Stimulated activated CD8-positive, alpha-beta memory T cell treated with anti-CD3 and anti-CD28 coated beads, Interleukin-2, amount 100 ng/mL, for 48 hours (primary cell): ENCODE data around the gene EFNA3.
A peak's percentile ranks its signal among the peaks of the same experiment; 100 is the strongest.

ENCODE experiments used
- DNase-seq, 2 donors: peaks; one replicate each; pipeline ENCODE4 v3.0.0-alpha.2; 2020; ENCODE audit warnings: low read depth in 2 of 2

EFNA3 gene

DNA sequence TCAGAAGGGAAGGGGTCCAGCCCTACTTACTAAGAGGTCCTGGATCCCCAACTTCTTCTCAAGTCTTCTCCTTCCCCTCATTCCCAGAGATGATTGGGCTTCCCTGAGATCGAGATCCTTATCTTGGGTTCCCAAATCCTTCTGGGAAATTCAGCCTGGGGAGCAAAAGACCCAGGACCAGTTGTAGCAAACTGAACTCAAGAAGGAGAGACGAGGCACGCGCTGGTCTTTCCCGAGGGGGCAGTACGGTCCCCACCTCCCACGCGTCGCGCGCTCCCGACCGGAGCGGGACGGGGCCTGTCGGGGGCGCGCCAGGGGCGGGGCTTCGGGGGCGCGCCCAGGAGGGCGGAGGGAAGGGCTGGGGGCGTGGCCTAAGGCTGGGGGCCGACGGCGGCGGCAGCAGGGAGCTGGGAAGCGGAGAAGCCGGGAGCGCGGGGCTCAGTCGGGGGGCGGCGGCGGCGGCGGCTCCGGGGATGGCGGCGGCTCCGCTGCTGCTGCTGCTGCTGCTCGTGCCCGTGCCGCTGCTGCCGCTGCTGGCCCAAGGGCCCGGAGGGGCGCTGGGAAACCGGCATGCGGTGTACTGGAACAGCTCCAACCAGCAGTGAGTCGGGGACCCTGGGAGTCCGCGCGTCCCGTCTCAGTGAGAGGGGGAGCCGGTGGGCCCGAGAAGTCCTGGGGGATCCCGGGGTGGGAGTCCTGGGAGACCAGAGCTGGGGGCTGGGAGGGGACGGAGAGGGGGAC is at the start of gene EFNA3:
EFNA3 (plus strand) TSS at position 369 of the 741 bp plus-strand sequence; CDS start at position 474, 105 bp downstream.
- DNase-seq: peak; percentile 64 to 67

DNA sequence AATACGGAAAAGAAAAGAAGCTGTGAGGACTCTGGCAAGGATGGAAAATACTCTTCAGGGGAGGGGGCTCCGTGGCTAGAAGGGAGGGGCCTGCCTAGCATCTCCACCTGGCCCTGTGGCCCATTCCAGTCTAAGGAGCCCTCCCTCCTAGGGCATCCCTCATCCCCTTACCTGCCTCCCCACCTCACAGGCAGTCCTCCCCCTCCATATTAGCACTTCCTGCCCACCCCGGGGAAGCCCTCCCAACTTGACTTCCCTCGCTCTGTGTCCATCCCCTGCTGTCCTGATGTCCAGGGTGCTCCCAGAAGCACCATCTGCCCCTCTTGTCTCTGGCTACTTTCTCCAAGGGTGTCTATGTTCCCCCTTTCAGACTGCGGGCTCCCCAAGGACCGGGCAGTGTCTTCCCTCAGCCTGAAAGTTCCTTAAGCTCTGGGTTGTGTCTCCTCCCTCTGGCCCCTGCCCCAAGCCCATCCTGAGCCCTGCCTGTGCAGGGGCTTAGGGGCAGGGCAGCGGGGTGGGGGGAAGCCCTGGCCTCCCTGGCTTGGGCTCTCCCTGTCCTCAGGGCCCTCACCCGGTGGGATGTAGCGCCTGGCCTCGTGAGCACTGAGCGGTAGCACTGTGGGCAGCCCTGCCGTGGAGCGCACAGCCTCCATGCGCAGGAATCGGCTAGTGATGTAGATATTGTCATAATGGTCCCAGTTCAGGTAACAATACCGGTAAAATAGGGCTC is 49.0 kb upstream of the EFNA3 start:
- no peak for DNase-seq

- DNase-seq: no peak
These were observed 48.3 kb upstream of the EFNA3 start for GRCh38 chr1:155030243-155030795.

DNA sequence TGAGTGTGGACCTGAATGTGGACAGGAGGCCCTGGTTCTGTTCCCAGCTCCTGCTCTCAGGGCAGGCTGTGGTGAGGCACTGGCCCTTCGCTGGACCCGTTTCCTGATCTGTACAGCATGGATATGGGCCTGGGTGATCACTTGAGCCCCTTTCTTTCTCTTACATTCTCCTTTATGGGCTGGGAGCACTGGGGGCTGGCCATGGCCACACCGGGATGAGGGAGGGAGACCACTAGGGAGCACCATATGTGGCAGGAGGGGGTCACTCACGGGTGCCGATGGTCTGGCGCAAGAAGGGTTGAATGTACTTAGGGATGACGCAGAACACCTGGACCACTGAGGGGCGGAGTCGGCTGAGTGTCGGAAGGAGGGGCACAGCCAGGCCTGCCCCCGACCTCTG is 47.7 kb upstream of the EFNA3 start:
- no peak for DNase-seq

DNA sequence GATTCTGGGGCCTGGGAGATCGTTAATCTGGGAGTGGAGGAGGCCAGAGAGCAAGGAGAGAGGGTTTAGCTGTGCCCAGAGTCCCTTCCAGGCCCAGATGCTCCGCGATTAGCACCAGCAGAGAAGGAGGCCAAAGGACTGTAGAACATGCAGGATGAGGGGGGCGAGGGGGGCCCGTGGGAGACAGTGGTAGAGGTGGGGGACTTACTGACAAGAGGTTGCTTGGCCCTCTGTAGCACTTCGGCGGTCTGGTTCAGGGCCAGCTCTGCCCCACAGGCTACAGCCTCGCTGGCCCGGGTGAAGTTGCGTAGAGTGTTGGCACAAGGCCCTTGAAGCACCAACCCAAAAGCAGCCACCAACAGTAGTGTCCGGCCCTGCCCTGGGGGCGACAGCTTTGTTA is 45.8 kb upstream of the EFNA3 start:
- DNase-seq: no peak

DNA sequence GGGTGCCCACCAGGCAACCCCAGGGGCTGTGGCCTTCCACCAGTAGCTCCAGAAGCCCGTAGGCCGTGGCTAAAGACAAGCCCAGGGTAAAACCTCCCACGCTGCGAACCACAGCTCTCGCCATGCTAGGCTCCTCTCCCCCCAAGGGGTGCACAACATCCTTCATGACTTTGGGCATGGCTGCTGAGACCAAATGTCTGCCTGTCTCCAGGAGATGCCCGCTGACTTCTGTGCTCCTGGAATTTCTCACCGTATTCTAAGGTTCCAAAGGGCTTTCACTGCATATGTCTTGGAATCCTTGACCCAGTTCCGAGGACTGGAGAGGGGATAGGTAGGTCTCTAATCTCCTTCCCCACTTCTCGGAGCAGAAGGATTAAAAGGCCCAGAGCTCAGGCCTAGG is 45.1 kb upstream of the EFNA3 start, which contains the start of the genes DCST1 and DCST2:
DCST1 (plus strand) TSS at position 301 of the 400 bp plus-strand sequence. CDS start 213 bp downstream, outside the sequence.
DCST2 (minus strand) TSS at position 258 of the 400 bp plus-strand sequence; CDS start at position 178, 80 bp downstream.
- no peak for DNase-seq

DNA sequence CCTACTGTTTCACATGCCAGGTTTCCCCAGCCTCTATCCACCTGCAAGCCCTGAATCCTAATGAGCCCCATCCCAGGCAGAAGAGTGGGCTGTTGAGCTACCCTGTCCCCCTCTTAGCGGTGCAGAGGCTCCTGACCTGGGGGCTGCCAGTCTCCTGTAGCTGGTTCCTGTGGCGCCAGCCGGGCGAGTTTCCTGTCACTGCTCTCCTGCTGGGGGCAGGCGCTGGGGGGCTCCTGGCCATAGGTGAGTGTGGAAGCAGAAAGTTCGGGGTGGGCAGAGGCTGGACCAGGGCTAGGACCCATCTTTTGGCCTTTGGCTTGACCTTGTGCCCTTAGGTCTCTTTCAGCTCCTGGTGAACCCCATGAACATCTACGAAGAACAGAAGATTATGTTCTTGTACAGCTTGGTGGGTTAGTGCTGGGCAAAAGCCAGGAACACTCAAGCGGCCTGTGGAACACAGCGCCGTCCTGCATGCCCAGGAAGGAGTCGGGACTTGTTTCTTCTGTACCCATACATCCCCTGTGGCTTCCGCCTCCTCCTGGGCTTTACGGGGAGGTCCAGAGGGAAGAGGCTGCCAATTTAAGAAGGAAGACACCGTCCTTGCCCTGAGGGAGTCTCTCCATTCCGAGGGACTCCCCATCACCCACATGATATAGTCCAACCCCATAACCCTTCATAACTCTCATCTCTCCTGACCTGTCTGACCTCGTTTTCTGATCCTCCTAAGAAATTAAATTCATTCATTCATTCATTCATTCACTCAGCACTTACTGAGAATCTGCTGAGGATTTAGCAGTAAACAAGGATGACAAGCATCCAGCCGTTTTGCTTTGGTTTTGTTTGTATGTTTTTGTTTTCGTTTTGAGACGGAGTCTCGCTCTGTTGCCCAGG is 44.1 kb upstream of the EFNA3 start:
- DNase-seq: no peak

DNA sequence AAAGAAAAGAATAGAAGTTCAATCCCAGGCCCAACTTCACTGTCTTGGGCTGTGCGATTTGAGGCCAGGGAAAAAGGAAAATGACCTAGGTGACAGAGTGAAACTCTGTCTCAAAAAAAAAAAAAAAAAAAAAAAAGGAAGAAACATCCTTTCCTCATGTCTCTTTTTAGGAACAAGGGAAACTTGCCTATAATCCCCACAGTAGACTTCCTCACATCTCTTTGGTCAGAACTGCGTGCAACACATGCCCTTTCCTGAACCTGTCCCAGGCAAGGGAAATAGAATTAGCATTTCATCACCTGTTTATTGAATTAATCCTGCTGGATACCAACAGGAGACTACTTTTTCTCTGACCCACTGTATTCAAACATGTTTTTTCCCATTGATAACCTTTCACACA is 42.7 kb upstream of the EFNA3 start:
- DNase-seq: no peak

DNA sequence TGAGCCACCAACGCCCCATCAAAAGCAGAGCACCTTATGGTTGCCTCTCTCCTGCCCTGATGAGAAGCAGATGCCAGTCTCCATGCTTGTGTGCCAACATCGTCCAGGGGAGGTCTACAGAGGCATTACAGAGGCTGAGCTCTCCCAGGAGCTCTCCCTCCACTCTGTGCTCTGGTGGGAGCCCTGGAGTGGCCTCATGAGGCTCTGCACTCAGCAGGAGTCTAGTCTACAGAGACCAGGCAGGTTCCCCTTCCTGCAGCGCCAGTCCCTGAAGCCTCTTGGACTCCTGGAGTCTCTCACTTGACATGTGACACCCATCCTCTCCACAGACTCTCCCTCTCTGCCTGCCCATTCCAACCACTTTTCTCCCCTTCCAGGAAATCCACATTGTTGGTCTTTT is 41.6 kb upstream of the EFNA3 start:
- no peak for DNase-seq

GRCh38 chr1:155037851-155038441 is 40.7 kb upstream of the EFNA3 start:
- no peak for DNase-seq

GRCh38 chr1:155038602-155039307 is 39.9 kb upstream of the EFNA3 start:
- DNase-seq: no peak

DNA sequence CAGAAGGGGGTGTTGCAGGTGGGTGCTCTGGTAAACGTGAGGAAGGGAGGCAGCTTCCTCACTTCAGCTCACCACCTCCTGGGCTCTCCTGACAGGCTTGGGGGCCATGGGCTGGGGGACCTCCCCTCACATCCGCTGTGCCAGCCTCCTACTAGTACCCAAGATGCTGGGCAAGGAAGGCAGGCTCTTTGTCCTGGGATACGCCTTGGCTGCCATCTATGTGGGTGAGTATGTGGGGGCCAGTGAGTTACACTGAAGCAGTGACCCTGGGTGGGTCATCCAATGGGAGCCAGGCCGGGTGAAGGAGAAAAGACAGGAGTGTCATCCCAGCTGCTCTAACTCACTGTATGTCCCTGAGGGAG is 39.3 kb upstream of the EFNA3 start:
- no peak for DNase-seq

DNA sequence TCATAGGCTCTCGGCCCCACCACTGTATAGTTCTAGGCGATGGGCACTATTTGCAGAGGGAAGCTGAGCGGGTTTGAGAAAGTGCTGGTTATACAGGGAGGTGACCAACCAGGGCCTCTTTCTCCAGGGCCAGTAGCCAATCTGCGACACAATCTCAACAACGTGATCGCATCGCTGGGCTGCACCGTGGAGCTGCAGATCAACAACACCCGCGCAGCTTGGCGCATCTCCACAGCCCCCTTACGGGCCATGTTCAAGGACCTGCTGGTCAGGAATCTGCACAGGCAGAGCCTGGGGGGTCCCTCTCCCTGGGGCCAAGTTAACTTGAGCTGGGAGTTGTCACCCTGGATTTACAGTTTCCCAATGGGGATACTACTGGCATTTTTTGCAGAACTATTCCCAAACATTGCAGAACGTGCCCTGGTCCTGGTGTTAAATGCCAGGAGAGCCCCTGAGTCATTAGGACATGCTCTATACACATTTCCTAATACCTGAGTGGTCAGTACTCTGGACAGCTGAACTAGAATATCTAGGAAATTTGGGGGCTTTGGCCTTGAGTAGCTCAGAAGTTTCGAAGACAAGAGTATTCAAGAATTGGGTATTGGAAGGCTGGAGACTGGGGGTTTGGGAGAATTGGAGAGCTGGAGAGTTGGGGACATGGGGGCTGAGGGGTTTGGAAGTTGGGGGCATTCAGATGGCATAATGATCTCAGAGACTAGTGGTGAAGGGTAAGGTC is 38.1 kb upstream of the EFNA3 start:
- no peak for DNase-seq

- no peak for DNase-seq
These were observed 35.8 kb upstream of the EFNA3 start for GRCh38 chr1:155042789-155043188.

- DNase-seq: no peak
These were observed 35.3 kb upstream of the EFNA3 start for GRCh38 chr1:155043301-155043702.

GRCh38 chr1:155043793-155044192 is 34.8 kb upstream of the EFNA3 start:
- DNase-seq: no peak

DNA sequence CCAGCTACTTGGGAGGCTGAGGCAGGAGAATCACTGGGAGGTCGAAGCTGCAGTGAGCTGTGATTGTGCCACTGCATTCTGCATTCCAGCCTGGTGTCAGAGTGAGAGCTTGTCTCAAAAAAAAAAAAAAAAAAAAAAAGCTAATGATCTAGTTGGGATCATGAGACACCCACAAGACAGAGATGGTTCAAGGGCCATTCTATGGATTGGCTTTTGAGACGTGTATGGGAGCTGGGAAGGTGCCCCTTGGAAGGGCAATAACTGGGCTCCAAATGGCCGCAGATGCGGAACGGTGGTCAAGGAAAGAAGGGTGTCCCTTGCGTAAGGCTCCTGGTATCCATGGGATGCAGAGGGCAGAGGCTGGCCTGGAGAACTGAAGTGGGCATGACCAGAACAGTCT is 34.3 kb upstream of the EFNA3 start:
- DNase-seq: no peak

DNA sequence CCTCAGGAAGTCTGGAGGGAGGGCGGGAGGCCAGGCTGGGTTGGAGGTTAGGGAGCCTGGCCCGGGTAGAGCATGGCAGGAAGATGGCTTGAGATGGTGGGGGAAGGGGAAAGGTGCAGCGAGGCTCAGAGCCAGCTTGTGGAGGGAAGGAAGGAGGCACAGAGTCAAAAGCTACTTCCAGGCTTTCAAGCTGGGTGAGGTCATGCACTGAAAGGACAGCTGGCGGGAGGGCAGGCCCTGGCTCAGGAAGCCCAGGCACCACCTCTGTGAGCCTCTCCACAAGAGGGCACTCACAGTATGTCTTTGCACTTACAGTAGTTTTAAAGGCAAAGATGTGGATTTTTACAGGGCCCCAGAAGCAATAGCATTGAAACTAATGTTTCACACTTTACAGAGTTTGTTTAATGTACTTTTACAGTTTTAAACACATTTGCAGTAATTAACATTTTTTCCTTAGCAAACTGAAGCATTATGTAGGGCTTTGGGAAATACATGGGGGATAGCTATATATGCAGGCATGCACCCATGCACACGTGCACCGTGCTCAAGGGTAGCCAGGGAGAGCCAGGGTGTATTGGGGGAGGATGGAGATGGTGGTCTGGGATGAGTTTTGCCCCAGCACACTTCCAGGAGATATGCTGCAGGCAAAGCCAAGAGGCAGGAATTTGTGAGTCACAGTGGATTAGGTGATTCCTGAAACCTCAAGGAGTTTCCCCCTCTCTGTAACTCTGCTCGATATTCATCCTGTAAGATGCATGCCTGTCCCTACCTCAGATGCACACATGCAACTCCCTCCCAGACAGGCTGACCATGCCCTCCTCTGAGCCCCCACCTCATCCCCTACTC is 33.6 kb upstream of the EFNA3 start:
- peak in 1 of 2 donors; percentile 23 for DNase-seq
